Heart left ventricle (tissue), 13 donors: Measurements from ENCODE around the gene PIGN.

Experiments used
- CTCF ChIP-seq, 12 donors: fragments of 200-600 bp; sonication (generic) in 4 of 12; IDR thresholded peaks; one replicate each; pipeline versions ENCODE4 v1.5.0 to v1.8.0; 2018 to 2022; ENCODE audit warnings: antibody characterized with exemption in 12 of 12, mild to moderate bottlenecking in 5 of 12
- POLR2A ChIP-seq, 2 donors: fragments of 450-650 bp; IDR thresholded peaks; one replicate each; pipeline ENCODE4 v1.6.1; 2017; ENCODE audit warnings: antibody characterized with exemption in 2 of 2, mild to moderate bottlenecking in 2 of 2, moderate library complexity in 2 of 2
- donor health status: ischemic (EF 13 %, LVEDD 7.1; RV severe dilation, severe dysfunction).
- donor health status: DM: no; HTN: yes; CAD: no.
- donor health status: DM: no; HTN: no; CAD: no.
- donor health status: ischemic (EF 25% LVEDD 6.9; RV normal size, moderate dysfunction).
- donor health status: ischemic (EF 25% LVEDD 5.7; RV mildly dilated, moderate dysfunction).
- donor health status: ischemic (EF 35%, LVEDD 5.7; RV mildly dilated, moderate dysfunction).
- donor health status: nonischemic (EF 11% LVEDD 7.7; RV severe dilation, severe dysfunction).
- donor health status: DM: yes; HTN: yes; CAD: no.
- donor health status: PGD.
- donor health status: ischemic (EF 29% LVEDD 5.4; RV normal size, mild dysfunction).
- donor health status: nonischemic (EF 23%, LVEDD 6.1; RV moderate dilation, normal function).

GRCh38 chr18:62061821-62062478 lies 124.9 kb downstream of the PIGN start:
- TF ChIP-seq CTCF (IDR thresholded peaks at IDR 0.05) (no peak), POLR2A (IDR thresholded peaks at IDR 0.05) (no peak)
